MG63 (cell line): ENCODE data around the gene WRAP73. TPM values are rescaled to one million over a fixed set of nuclear protein-coding genes. Genes with fewer than 3 reads are reported as not detected.

Experiments used
- DNase-seq: peaks from one replicate; pipeline ENCODE4 v3.0.0-alpha.2; 2020
- H3K27me3 ChIP-seq: fragments of 250-450 bp; sonication (Bioruptor Pico); 2 replicates; pipeline ENCODE4 v1.5.1; 2020; ENCODE audit warnings: mild to moderate bottlenecking, moderate library complexity
- H3K36me3 ChIP-seq: fragments of 250-450 bp; sonication (Bioruptor Pico); 2 replicates; pipeline ENCODE4 v1.5.1; 2020; ENCODE audit warnings: mild to moderate bottlenecking, moderate library complexity
- H3K4me3 ChIP-seq: fragments of 250-450 bp; sonication (Bioruptor Pico); 2 replicates; pipeline ENCODE4 v1.5.1; 2020; ENCODE audit warnings: mild to moderate bottlenecking, moderate library complexity
- H3K9me3 ChIP-seq: fragments of 250-450 bp; sonication (Bioruptor Pico); 2 replicates; pipeline ENCODE4 v1.5.1; 2020; ENCODE audit warnings: mild to moderate bottlenecking, moderate library complexity
- total RNA-seq: library from RNA; depleted of rRNA; stranded (reverse); fragments of >200 nt; shearing (Covaris generic); gene quantifications from 2 replicates; pipeline ENCODE4 v1.2.3, GENCODE V29; 2014; ENCODE audit warnings: low replicate concordance

Gene WRAP73
- total RNA-seq, 1 experiment from 2014 or later, result 52.7 TPM

GRCh38 chr1:3673381-3674099 lies 23.6 kb upstream of the WRAP73 start:
- Histone ChIP-seq H3K36me3 (no peaks in the 10 kb centered on the region), H3K9me3 (no peaks in the 10 kb centered on the region), H3K4me3 (no peak overlapping the region), H3K27me3 (no peaks in the 10 kb centered on the region)
- DNase-seq, result no peak

GRCh38 chr1:3672971-3673361 lies 23.1 kb upstream of the WRAP73 start:
- H3K36me3 ChIP-seq, result no peaks in the 10 kb centered on the region
- no peak overlapping the region for H3K4me3 ChIP-seq
- no peak for DNase-seq
- no peaks in the 10 kb centered on the region for H3K9me3 ChIP-seq
- no peaks in the 10 kb centered on the region for H3K27me3 ChIP-seq

GRCh38 chr1:3672231-3672970 lies 22.5 kb upstream of the WRAP73 start:
- DNase-seq, result no peak
- no peak overlapping the region for H3K4me3 ChIP-seq
- no peaks in the 10 kb centered on the region for H3K27me3 ChIP-seq

GRCh38 chr1:3671371-3672180 lies 21.7 kb upstream of the WRAP73 start:
- no peak for DNase-seq
- H3K27me3 ChIP-seq, result no peaks in the 10 kb centered on the region
- H3K36me3 ChIP-seq, result no peaks in the 10 kb centered on the region
- H3K9me3 ChIP-seq, result no peaks in the 10 kb centered on the region
- H3K4me3 ChIP-seq, result no peak overlapping the region

More at GRCh38 chr1:3672231-3672970, 22.5 kb upstream of the WRAP73 start:
- H3K9me3 ChIP-seq, result no peaks in the 10 kb centered on the region
- no peaks in the 10 kb centered on the region for H3K36me3 ChIP-seq

GRCh38 chr1:3670823-3671265 lies 20.9 kb upstream of the WRAP73 start:
- H3K9me3 ChIP-seq, result no peaks in the 10 kb centered on the region
- no peak overlapping the region for H3K4me3 ChIP-seq
- H3K27me3 ChIP-seq, result no peaks in the 10 kb centered on the region
- DNase-seq, result no peak
- H3K36me3 ChIP-seq, result no peaks in the 10 kb centered on the region

GRCh38 chr1:3669971-3670431 lies 20.1 kb upstream of the WRAP73 start:
- Histone ChIP-seq H3K27me3 (no peaks in the 10 kb centered on the region), H3K36me3 (no peaks in the 10 kb centered on the region), H3K9me3 (no peaks in the 10 kb centered on the region), H3K4me3 (no peak overlapping the region)
- no peak for DNase-seq

- no peaks in the 10 kb centered on the region for H3K9me3 ChIP-seq
- DNase-seq, result no peak
- no peak overlapping the region for H3K4me3 ChIP-seq
- H3K36me3 ChIP-seq, result no peaks in the 10 kb centered on the region
- no peaks in the 10 kb centered on the region for H3K27me3 ChIP-seq
Measured at GRCh38 chr1:3669421-3669821, 19.5 kb upstream of the WRAP73 start.

- no peak overlapping the region for H3K4me3 ChIP-seq
- no peaks in the 10 kb centered on the region for H3K36me3 ChIP-seq
- no peaks in the 10 kb centered on the region for H3K27me3 ChIP-seq
- no peaks in the 10 kb centered on the region for H3K9me3 ChIP-seq
- no peak for DNase-seq
Measured at GRCh38 chr1:3668585-3669300, 18.8 kb upstream of the WRAP73 start.

- Histone ChIP-seq H3K27me3 (no peaks in the 10 kb centered on the region), H3K36me3 (no peaks in the 10 kb centered on the region), H3K4me3 (no peak overlapping the region), H3K9me3 (no peaks in the 10 kb centered on the region)
- DNase-seq, result no peak
Measured at GRCh38 chr1:3668148-3668547, 18.2 kb upstream of the WRAP73 start.

GRCh38 chr1:3664700-3665375 lies 14.9 kb upstream of the WRAP73 start:
- no peaks in the 10 kb centered on the region for H3K36me3 ChIP-seq
- no peak overlapping the region for H3K4me3 ChIP-seq
- no peak for DNase-seq
- no peaks in the 10 kb centered on the region for H3K27me3 ChIP-seq
- no peaks in the 10 kb centered on the region for H3K9me3 ChIP-seq

- H3K4me3 ChIP-seq, result no peak overlapping the region
Measured at GRCh38 chr1:3663999-3664699, 14.2 kb upstream of the WRAP73 start.

GRCh38 chr1:3662080-3662671 lies 12.3 kb upstream of the WRAP73 start:
- Histone ChIP-seq H3K4me3 (no peak overlapping the region), H3K9me3 (no peaks in the 10 kb centered on the region), H3K36me3 (no peaks in the 10 kb centered on the region), H3K27me3 (no peaks in the 10 kb centered on the region)
- DNase-seq, result no peak

More at GRCh38 chr1:3663999-3664699, 14.2 kb upstream of the WRAP73 start:
- no peak for DNase-seq
- no peaks in the 10 kb centered on the region for H3K27me3 ChIP-seq
- H3K36me3 ChIP-seq, result no peaks in the 10 kb centered on the region
- H3K9me3 ChIP-seq, result no peaks in the 10 kb centered on the region

- DNase-seq, result no peak
- Histone ChIP-seq H3K36me3 (no peaks in the 10 kb centered on the region), H3K9me3 (no peaks in the 10 kb centered on the region), H3K4me3 (no peak overlapping the region), H3K27me3 (no peaks in the 10 kb centered on the region)
Measured at GRCh38 chr1:3661631-3662030, 11.7 kb upstream of the WRAP73 start.

GRCh38 chr1:3660704-3661103 lies 10.8 kb upstream of the WRAP73 start:
- Histone ChIP-seq H3K27me3 (no peaks in the 10 kb centered on the region), H3K36me3 (no peaks in the 10 kb centered on the region), H3K4me3 (no peak overlapping the region), H3K9me3 (no peaks in the 10 kb centered on the region)
- no peak for DNase-seq

- H3K27me3 ChIP-seq, result no peaks in the 10 kb centered on the region
- no peaks in the 10 kb centered on the region for H3K9me3 ChIP-seq
- H3K4me3 ChIP-seq, result no peak overlapping the region
- DNase-seq, result no peak
- H3K36me3 ChIP-seq, result no peaks in the 10 kb centered on the region
Measured at GRCh38 chr1:3659093-3659492, 9.2 kb upstream of the WRAP73 start.
